Cerebellar cortex (tissue), 1 donor: Measurements from ENCODE around the gene SH3RF3.

Experiments
- DNase-seq: peaks from one replicate; pipeline ENCODE4 v3.0.0-alpha.2; 2015; ENCODE audit warnings: low spot score

Gene SH3RF3

DNA sequence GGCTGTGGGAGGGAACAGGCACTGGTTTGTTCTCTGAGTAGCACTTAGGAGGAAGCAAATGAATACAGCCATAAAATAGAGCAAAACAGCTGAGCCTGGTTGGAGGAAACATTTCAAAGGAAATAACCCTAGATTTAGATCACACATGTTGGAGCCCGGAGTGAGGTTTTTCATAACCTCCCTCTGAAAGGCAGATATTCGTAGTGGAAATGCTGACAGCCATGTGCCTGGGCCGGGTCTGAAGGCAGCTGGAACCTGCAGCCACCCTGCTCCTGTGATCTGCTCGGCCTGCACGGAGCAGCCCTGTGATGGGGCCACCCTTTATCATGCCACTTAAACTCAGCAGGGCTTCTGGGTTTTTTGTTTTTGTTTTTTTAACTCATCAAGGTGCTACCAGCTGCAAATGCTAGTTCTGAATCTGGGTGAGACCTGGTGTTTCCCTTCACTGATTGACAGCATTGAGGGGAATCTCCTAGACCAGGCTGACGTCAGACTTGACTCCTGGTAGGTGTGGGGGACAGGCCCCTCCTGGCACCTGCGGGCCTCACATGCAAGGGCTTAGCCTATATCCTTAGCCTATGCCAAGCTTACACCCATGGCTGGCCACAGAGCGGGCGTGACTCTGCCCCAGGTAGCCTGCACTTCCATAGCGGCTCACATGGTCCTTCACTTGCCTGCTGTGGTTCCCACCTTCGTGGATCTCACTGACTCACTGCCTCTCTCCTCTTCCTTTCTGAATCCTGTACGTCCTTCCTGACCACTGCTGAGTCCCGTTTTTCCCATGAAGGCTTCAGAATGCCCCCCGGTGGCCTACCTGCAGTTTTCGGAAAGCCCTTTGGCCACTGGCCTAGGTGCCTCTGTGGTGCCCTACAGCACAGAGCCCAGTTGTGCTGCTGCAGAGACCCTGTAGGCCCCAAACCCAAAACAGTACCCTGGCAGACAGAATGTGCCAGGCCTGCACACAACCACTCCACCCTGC lies 267.5 kb downstream of the SH3RF3 start:
- no peak for DNase-seq

DNA sequence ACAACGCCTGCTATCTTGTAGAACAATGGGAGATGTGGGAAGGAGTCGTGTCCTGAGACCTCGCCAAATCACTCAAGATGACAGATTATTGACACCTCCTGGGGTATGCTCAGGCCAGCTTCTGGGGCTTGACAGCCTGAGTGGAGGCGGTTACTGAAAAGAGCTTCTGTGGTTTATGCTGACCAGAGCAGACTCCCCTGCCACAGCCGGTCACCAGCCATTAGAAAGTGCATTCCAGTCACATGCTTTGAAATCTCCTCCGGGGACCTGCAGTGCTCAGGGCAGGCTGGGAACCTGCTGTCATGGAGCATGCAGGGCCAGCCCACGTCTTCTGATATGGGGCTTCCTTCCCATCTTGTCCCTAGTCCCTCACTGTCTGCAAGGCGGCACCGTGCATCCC lies 268.9 kb downstream of the SH3RF3 start:
- DNase-seq: no peak

DNA sequence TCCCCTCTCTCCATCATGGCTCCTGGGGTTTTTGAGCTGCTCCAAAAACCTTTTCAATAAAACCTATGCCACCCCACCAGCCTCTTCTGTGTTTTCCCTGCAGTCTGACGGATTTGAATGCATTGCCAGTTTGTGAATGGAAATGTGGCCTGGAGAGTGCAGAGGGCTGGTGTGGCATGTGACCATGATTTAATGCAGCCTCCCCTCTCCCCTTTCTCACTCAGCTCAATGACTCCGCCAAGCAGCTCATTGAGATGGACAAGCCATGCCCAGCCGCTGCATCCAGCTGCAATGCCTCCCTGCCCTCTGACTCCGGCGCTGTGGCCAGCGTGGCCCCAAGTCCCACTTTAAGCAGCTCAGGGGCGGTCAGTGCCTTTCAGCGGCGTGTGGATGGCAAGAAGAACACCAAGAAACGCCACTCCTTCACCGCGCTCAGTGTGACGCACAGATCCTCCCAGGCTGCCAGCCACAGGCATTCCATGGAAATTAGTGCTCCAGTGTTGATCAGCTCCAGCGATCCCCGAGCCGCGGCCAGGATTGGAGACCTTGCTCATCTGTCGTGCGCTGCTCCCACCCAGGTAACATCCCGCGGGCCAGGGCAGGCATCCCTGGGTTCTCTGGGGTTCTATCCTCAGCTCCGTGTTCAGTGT lies 269.5 kb downstream of the SH3RF3 start:
- DNase-seq: no peak

DNA sequence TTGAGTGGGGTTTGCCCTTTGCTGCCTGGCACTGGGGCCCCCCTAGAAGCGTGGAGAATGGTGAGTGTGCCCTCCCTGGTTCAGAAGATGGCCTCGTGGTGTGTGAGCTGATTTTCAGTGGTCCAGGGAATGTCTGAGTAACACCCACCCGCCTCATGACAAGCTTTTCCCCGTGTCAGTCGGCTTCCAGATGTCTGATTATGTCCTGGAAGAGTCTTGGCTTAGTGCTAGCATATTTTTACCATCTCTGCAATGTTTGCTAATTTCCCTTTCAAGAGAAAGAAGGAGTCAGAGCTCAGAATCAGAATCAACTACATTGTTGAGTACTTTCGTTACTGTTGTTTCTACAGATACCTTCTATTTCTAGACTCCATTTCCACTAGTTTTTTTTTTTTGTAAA lies 270.1 kb downstream of the SH3RF3 start:
- no peak for DNase-seq

DNA sequence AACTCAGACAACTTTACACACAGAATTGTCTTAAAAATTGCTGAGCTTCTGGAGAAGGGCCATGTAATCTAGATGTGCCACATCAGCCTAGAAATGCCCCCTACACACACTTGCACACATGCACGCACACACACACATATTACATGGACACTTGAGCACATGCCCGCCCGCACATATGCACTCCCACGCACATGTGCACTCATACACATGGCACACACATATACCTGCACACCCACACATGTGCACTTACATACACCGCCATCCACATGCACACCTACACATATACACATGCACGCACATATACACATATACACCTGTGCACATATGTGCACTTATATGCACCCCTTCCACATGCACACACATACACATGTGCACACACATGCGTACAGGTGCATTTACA lies 271.1 kb downstream of the SH3RF3 start:
- DNase-seq: no peak

DNA sequence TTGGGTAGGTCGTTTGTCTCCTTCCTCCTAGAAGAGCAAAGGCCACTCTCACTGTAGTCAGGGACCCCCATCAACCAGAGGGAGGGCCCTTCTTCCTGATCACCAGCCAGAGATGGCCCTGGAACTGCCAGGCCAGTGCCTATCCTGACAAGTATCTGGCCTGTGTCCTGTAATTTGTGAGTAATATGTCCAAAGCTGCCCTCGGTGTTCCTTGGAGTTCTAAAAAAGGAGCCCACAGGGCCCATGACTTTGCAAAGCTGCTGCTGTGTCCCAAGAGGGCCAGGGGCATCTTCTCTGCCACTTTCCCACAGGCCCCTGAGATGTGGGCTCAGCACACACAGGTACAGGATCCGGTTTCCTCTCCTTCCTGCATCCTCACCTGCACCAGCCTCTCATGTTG lies 272.4 kb downstream of the SH3RF3 start:
- DNase-seq: no peak

DNA sequence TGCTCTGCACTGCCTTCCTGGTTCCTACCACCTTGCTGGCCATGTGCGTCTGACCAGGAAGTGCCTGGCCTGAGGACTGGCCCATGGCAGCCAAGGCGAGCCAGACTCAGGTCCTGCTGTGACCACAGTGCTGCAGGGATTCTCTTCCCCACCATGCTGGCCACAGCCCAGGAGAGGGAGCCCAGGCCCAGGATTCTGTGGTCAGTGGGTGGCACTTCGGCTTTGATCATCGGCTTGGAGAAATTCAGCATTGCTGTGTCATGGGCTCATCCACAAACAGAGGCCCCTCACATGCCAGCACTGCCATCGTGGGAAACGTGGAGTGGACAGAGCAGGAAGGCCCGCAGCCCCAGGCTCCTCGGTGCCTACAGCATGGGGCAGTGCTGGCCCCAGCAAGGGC lies 273.2 kb downstream of the SH3RF3 start:
- no peak for DNase-seq

DNA sequence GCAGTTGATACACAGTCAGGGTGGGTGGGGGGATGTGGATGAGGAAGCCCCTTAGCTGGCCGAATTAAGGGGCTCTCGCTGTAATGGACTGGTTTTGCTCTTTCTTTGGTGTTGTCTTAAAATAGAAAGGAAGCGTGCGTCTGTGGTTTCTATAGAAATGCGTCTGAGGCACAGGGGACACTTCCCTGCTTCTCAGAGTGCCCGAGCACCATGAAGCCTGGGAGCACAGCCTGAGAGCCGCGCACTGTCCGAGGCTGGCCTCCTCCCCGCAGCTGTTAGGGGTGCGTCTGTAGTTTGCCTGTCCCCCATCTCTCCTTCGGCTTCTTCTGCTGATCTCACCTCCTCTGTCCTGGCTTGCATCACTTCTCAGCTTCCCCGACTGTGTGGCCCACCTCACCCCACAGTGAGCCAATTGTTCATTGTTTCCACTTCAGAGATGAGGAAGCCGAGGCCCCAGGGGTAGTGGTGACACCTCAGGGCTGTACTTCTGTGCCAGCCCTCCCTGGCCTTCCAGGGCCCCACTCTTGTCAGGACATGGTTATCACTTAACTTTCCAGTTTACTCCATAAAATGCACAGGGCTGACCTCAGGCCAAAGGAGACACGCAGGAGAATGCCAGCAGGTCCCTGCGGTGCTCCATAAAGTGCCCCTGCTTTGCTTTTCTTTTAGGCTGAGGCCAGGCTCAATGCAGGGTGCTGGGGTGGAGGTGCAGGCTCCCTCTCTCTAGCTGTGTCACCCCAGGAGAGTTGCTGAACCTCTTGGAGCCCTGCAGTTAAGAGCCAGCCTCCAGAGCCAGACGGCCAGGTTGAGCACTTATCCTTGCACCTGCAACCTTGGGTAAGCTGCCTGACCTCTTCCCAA lies 274.2 kb downstream of the SH3RF3 start:
- DNase-seq: no peak

DNA sequence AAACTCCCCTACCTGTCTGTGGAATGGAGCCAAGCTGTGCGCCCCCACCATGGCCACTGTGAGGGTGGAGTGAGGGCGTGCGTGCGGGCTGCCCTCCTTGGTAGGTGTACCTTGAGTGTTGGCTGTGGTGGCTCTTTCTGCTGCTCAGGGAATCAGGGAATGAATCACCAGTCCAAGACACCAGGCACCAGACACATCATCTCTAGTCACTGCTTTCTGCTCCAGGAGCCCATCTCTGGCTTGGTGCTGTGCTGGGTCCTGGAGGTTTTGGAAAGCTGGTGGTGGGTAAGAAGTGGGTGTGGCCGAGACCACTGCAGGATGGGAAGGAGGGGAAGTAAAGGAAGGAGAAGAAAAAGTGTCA lies 274.8 kb downstream of the SH3RF3 start:
- no peak for DNase-seq

DNA sequence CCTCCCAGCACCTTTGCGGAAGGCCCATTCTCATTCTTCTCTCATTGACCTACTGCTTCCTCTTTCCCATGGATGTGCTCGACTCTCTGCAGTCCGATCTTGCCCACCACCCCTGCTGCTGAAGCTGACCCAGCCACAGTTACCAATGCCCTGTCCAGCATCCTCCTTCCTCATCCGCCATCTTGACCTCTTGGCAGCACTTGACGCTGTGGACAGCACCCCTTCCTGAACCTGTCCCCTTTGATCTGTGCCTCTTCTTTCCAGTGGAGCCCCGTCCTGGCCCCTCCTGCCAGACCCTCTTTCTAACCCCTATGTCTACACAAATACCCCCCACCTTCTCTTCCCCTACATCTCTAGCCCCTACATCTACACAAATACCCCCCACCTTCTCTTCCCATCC lies 275.7 kb downstream of the SH3RF3 start:
- DNase-seq: no peak

DNA sequence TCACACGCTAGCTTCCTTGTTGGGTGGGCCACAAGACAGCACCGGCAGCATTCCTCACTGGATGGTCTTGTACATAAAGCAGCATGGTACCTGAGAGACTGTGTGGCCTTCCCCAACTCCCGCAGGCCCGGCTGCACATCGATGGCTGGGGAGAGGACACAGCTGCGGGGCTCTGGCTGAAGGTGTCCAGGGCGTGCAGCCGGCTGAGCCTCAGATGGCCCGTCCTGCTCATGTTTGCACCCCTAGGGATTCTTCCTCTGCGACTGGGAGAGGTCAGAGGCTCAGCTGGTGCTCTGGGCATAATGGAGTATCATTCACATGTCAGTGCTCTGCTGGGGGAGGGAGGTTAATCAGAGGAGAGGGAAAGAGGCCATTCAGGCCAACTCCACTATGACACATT lies 276.9 kb downstream of the SH3RF3 start:
- no peak for DNase-seq

DNA sequence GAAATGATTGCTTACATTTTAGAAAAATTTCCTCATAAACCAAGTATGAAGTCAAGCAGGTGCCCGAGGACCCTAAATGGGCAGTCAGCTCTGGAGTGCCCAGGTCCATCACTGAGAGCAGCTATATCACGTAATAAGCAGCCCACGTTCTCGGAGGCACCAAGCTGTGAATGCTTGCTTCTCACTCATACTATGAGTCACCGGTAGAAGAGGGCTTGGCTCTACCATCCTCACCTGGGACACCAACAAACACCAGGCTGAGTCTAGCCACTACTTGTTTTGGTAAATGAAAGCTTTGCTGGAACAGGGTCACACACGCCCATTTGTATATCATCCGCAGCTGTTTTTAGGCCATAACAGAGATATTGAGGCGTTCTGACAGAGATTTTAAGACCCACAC lies 277.3 kb downstream of the SH3RF3 start:
- no peak for DNase-seq

DNA sequence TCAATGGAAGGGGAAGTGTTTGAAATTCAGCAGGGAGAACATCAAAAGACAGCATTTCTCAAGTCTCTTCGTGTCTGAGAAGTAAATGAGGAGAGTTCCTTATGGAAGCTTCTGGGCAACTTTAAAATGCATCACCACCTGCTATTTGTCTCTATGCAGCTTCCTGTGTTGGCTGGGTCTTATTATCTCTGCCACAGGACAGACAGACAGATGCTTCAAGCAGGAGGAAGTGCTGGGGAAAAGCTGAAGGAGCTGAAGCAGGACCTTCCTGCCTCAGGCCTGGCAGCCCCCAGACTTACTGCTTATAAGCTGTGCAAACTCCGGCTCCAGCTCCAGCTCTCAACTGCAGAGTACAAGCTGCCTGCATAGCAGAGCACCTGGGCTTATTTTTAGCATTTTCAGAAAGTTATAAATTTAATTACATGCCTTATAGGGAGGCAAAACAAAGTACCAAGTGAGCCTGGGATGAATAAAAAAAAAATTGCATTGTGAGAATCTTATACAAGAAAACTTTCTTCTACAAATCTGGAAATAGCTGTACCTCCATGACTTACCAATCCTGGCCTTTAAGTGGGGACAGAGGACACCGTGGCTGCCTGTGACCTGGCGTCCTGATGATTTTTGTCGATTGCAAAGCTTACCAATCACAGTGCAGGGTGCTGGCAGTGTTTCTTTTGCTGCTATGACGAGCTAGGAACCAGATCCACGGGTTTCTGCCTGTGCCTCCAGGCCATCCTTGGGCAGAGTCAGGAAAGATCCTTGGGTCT lies 278.5 kb downstream of the SH3RF3 start:
- no peak for DNase-seq

DNA sequence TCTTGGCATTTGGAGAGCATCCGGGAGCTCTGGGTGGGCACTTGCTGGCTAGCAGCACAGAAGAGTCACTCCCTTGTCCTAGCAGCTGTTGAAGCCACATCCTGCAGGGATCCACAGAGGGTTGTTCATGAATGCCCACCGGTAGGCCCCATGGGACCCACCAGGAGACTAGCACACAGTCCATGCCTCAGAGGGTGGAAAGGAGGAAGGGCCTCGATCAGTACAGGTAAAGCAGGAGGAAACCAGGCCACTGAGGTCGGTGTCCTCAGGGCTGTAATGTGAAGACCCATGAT lies 279.0 kb downstream of the SH3RF3 start:
- no peak for DNase-seq

DNA sequence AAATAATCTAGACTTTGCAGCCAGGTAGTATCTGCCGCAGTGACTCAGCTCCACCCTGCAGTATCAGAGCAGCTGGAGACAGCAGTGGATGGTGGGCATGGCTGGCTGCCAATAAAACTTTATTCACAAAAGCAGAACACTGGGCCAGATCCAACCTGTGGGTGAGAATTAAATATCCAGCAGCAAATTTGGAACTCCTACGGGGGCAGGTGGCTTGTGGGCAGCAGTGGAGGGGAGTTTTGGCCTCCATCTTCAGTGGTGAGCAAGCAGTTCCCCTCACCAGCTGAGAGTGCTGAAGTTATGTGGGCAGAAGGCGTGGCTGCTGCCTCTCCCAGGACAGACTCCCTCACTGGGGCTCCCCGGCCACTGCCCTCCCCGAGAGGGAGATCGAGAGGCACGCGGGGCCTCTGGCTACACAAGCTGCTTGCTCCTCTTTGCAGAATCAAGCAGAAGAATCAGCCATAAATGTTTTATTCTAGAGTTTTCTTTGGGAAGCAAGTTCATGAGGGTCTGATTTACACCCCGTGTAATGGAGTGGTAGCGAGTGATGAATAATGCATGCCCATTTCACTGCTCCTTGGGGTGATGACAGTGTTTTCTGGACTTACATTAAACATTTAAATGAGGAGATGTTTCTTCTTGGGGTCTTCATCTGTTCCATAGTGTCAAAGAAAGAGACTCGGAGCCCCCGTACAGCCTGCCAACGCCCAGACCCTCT lies 280.5 kb downstream of the SH3RF3 start:
- no peak for DNase-seq

DNA sequence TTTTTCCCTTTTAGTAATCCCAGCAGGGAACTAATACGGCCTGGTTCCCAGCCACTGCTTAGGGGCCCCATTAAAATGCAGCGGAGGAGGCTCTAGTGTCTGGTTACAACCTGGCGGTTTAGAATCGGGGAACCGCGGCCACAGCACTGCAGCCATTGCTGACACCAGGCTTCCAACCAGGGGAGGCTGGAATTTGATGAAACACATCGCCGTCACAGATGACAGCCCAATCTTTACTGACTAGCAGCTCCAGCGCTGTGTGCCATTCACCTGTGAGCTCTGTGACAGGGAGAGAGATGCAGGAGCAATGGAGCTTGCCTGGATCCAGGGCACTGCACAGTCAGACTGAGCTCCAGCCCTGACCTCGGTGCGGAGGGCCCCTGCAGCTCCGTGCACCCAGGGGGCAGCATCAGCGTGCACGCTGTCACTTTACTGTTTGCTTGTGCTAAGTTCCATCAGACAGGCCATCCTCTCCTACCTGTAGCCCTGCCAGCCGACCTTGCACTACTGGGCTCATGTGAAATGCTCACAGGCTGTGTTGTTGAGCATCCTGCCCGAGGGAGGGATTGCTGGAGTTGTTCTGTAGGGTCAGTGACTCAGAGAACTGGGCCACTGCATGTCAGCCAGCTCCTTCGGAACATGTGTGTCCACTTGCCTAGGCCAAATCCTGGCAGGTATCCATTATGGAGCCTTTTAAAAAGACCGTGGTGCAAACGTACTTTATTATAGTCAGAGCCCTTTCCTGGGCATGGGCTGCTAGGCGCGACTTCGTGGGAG lies 281.2 kb downstream of the SH3RF3 start:
- DNase-seq: no peak

DNA sequence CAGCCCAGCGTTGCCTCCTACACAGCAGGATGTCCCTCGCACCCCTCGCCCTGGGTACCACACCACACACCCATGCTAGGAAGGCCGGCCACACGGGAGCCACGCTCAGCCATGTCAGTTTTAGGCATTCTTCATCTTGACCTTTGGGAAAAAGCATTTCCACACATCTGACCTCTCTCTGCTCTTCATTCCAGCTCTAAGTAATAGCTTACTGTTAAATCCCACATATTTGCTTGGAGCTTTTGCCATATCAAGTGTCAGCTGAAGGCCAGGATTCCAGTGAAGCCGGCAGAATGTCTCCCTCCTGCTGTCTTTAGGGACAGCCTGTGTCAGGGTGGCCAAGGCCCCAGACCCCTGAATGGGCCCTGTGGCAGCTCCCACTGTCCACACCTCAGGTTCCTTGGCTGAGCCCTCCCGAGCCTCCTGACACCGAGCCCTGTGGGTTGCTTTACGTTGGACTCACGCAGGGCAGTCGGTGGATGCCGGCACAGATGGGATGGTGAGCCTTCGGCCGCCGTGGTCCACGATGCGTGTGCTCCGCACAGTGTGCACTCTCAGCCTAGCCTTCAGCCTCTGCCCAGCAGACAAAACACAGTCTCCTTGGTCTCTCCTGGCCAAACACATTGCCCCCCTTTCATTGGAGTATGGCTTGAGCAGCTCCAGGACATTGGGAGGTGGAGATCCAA lies 282.8 kb downstream of the SH3RF3 start:
- DNase-seq: no peak

DNA sequence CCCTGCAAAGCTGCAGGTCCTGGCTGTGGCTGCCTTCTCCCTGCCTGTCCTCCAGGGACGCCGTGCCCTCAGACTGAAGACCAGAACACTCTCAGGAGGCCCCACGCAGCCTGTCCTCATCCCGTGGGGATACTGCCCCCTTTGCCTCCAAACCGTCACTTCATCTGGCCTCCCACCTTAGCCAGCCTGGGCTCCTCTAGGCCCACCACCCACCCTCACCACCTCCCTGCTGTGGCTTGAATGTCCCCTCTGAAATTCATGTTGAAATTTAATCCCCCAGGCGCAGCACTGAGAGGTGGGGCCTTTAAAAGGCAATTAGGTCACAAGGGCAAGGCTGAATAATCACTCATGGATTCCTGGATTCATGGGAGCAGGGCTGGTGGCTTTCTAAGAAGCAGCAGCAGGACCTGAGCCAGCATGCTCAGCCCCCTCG lies 286.6 kb downstream of the SH3RF3 start:
- no peak for DNase-seq

DNA sequence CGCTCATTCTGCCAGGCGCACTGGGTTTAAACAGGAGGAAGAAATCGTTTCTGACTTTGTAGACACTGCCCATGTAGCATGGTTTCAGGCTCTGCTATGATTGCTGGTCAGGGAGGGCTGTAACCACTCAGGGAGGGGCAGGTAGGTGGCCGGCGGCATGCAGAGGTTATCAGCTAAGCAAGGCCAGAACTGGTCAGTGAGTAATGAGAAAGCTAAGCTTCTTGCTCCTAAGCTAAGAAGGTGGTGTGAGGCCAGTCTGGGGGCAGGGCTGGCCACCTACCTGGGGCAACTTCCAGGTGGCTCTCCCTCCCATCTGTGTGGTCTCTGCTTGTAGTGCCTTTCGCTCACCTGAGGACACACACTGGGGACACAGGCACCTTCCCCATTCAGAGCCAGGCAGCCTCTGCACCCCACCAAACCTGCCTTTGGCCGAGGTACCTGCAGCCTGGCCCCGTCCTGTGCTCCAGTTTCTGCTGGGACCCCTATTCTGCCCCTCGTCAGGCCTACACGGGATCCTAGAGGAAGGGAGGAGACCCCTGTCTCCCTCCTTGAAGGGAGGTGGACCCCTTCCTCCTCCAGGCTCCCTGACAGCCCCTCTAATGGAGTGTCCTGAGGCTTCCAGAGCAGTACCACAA lies 288.8 kb downstream of the SH3RF3 start:
- DNase-seq: no peak
